NB4 (cell line): Measurements from ENCODE around the gene SERPINB1.

ENCODE experiments used
- DNase-seq: peaks from one replicate; pipeline ENCODE4 v3.0.0; 2010; ENCODE audit warnings: low read depth
- H3K4me3 ChIP-seq: one replicate; pipeline ENCODE4 v1.5.1; 2011; ENCODE audit warnings: mild to moderate bottlenecking, low read depth, low read length, moderate library complexity
- MYC ChIP-seq: IDR thresholded peaks from 2 replicates; pipeline ENCODE4 v1.6.1; 2011; ENCODE audit warnings: low read depth, low read length
- POLR2A ChIP-seq: IDR thresholded peaks from 2 replicates; pipeline ENCODE4 v1.6.1; 2011; ENCODE audit warnings: mild to moderate bottlenecking; ENCODE audit not compliant: insufficient read length; ENCODE audit errors: extremely low read depth
- TF ChIP-seq, protein P1 (sequence below): IDR thresholded peaks from 2 replicates; pipeline ENCODE4 v1.6.1; 2011; ENCODE audit warnings: low read depth, low read length
- TF ChIP-seq, protein P2 (sequence below): IDR thresholded peaks from one replicate; pipeline ENCODE4 v1.5.1; 2012; ENCODE audit warnings: low read depth, low read length

The SERPINB1 gene

DNA sequence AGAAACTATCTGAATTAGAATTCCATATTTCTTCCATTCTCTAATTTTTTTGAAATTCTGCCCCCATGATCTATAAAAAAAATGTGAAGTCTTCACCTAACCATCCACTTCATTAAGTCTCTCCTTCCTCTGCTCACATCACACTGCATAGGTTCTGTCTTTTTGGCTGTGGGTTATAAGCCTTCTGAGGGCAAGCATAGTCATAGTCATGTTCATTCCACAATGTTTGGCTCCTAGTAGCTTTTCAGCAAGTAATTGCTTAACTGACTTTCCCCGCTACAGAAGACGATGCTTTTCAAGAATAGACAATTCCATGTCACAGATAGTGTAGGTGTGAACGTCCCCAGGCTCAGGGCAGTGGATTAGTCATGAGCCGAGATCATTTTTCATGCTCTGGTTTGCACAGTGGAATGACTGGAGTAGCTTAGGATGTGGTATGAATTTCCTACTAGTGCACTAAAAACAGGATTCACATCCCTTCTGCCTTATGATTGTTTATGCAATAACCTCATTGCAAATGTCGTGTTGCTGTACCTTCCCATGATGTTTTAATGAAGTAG, 47.4 kb downstream of the SERPINB1 start:
- no peak overlapping the region for H3K4me3 ChIP-seq
- TF ChIP-seq, protein P1, sequence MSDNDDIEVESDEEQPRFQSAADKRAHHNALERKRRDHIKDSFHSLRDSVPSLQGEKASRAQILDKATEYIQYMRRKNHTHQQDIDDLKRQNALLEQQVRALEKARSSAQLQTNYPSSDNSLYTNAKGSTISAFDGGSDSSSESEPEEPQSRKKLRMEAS: no peak
- no peak for TF ChIP-seq POLR2A
- TF ChIP-seq, protein P2, sequence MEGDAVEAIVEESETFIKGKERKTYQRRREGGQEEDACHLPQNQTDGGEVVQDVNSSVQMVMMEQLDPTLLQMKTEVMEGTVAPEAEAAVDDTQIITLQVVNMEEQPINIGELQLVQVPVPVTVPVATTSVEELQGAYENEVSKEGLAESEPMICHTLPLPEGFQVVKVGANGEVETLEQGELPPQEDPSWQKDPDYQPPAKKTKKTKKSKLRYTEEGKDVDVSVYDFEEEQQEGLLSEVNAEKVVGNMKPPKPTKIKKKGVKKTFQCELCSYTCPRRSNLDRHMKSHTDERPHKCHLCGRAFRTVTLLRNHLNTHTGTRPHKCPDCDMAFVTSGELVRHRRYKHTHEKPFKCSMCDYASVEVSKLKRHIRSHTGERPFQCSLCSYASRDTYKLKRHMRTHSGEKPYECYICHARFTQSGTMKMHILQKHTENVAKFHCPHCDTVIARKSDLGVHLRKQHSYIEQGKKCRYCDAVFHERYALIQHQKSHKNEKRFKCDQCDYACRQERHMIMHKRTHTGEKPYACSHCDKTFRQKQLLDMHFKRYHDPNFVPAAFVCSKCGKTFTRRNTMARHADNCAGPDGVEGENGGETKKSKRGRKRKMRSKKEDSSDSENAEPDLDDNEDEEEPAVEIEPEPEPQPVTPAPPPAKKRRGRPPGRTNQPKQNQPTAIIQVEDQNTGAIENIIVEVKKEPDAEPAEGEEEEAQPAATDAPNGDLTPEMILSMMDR: no peak
- TF ChIP-seq MYC: no peak

DNA sequence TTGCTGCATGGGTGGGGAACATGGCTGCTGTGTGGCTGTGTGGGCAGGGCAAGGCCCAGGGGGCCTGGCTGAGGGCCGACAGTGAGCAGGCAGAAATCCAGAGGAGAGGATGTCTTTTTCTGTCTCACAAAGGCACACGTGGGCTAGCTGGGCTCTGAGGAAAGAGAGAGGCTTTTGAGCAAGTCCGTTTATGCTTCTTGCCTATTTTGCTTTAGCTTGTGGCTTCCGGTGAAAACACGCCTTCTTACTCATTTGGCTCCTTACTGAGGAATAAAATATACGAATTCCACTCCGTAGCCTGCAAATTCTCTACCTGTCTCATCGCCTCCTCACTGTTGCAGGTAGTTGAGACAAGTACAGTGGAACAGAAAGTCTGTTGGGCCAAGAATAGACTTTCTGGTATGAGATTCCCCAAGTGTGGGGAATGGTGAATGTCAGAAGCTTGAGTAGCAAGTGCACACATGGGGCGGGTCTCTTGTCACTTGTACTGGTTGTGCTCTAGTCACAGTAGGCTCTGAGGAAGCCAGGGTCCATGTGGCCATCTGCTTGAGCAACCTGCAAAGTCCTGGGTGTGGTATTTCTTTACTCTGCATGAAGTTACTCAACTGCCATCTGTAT, 48.0 kb downstream of the SERPINB1 start:
- H3K4me3 ChIP-seq: peak overlapping the region; percentile 26
- TF ChIP-seq, protein P1: peak; percentile 91
- TF ChIP-seq, protein P2: no peak
- TF ChIP-seq MYC (peak; percentile 79), POLR2A (no peak)
- peak; percentile 96 for DNase-seq

More for the DNA sequence above, 47.4 kb downstream of the SERPINB1 start:
- no peak for DNase-seq

DNA sequence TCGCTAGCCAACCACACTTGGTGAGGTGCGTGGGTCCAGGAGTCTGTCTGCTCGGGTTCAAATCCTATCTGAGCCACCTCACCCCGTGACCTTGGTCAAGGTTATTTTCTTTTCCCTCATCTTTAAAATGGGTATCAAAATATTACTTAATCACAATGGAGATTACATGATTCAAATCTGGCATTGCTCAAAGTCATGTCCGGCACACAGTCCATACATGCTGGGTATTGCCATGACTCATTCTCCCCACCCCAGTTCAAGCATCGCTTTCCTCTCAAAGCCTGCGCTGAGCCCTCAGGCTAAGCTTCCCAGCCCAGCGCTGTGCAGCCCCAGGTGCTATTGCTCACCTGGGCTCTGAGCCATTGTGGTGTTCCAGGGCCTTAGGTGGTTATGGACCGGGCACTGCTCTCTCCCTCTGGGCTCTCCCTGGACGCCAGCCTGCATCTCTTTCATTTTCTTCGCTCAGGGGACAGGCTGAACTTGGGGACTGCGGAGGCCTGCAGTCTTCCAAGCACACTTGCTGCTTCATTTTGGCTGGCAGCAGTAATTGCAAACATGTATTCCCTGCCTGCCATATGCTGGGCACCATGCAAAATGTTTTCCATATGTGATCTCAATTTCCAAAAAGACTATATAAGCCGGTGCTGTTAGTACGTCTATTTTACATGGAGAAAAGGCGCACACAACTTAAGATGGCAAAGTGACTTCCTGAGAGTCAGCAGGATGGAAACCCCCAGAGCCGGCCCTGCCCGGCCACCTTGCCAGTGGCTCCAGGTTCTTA, 49.1 kb downstream of the SERPINB1 start:
- TF ChIP-seq MYC (no peak), POLR2A (no peak)
- TF ChIP-seq, protein P1: no peak
- TF ChIP-seq, protein P2: no peak
- peak; percentile 38 for DNase-seq
- no peak overlapping the region for H3K4me3 ChIP-seq

DNA sequence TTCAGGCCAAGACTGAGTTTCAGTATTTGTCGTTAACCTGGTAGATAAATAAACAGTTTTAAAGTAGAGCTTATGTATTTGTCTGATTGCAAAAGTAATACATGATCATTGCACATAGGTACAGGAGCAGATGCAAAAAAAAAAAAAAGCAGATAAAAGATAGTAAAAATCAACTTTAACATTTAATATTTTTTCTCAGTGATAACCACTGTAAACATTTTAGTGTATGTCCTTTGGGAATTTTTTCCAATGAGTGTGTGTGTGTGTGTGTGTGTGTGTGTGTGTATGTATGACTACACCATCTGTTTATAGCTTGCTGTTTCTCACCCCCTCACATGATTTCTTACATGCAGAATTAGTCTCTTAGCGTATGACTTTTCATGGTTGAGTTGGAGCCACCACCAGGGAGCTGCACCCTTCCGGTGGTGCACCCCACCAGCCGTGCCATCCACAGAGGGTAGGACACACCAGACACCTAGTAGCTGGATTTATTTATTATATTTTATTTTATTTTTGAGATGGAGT, 50.2 kb downstream of the SERPINB1 start:
- TF ChIP-seq, protein P2: no peak
- TF ChIP-seq MYC: no peak
- TF ChIP-seq, protein P1: no peak
- TF ChIP-seq POLR2A: no peak

DNA sequence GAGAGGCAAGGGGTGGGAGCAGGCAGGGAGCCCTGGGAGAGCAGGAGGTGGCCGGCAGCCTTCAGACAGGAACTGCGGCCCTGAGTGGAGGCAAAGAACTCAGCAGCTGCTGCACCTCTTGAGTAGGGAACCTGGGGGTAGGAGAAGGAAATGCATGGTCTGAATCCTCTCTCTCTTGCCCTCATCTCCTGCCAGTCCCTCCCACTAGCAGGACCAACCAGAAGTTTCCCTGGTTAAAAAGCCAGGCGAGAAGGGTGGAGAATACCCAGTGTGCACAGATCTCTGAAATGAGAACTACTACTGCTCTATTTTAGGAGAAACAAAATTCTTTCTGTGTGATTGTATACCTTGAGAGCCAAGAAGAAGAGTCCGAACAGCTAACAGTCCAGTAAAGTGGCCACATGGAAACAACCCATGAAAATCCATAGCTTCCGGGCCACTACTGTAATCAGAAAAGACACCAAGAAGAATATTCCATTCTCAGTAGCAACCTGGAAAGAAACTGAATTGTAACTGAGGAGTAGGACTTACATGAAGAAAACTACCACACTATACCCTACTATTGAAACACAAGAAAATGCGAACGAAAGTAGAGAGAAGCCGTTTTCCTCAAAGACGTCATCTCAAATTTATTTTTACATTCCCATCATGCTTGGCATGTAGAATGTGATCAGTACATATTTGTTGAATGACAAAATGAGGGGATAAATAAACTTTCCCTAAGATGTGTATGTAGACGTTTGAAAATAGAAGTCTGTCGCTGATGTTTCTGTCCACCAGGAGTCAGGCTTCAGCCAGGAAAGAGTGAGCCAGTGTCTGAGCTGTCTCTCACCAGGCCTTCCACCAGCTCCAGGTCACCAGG, 50.8 kb downstream of the SERPINB1 start:
- H3K4me3 ChIP-seq: no peak overlapping the region
- peak; percentile 85 for DNase-seq

More for the DNA sequence above, 50.2 kb downstream of the SERPINB1 start:
- H3K4me3 ChIP-seq: no peak overlapping the region
- no peak for DNase-seq

More for the DNA sequence above, 50.8 kb downstream of the SERPINB1 start:
- TF ChIP-seq, protein P1: 0 out of 2 replicates have a peak, but pooled peaks have one; percentile 29
- TF ChIP-seq, protein P2: peak; percentile 75
- TF ChIP-seq MYC: peak; percentile 23; the same call in 1 of the 2 replicates
- TF ChIP-seq POLR2A: no peak
